Islet precursor cell (in vitro differentiated cells): ENCODE measurements around the gene DNAAF3.
"Not testable (repeated sequence)": the region's sequence is repeated elsewhere in the genome, so short reads cannot be mapped to it uniquely, and the experiment has no call there.

Experiments
- DNase-seq: peaks from one replicate; pipeline ENCODE4 v3.0.0-alpha.2; 2018

The DNAAF3 gene

GRCh38 chr19:55175117-55175867 lies 8.9 kb upstream of the DNAAF3 start:
- DNase-seq = no peak

- no peak for DNase-seq
Observed at GRCh38 chr19:55174425-55175116, 8.2 kb upstream of the DNAAF3 start.

- DNase-seq = peak; percentile 89
Observed at GRCh38 chr19:55173714-55174409, 7.4 kb upstream of the DNAAF3 start.

DNA sequence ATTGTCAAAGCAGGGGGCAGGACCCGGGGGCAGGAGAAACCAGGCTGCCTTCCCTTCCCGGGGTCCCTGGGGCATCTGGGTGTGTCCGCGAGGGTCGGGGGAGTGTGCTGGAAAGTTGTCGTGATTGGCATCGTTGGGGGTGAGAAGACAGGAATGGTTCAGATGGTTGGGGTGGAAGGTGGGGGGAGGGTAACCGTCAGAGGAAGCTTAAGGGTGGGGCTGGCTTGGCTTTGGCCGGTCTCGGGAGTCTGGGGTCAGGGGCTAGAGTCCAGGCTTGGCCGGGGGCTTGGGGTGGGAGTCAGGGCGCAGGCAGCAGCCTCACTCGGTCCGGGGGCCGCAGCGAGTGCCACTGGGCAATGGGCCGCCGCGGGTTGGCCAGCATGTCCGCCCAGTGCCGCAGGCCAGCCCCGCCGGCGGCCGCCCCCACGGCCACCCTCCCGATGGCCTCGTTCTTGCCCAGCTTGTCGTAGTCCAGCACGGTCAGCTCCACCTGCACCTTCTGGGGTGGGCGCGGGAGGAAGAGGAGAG lies 6.8 kb upstream of the DNAAF3 start:
- no peak for DNase-seq

DNA sequence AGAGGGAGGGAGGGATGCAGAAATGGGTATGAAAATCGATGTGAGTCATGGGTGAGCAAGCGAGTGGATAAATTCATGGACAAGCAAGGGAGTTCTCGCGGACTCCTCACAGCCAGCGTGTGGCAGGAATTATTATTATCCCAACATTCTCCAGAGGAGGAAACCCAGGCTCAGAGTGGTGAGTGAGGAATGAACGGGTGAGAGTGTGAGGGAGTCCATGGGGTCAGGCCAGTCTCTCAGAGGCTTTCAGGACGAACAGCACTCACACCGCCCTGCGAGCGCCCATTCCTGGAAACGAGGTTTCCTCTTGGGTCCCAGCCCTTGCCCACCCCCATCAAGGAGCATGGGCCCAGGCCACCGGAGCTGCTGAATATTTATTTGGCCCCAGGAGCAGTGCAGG lies 6.3 kb upstream of the DNAAF3 start:
- peak; percentile 60 for DNase-seq

DNA sequence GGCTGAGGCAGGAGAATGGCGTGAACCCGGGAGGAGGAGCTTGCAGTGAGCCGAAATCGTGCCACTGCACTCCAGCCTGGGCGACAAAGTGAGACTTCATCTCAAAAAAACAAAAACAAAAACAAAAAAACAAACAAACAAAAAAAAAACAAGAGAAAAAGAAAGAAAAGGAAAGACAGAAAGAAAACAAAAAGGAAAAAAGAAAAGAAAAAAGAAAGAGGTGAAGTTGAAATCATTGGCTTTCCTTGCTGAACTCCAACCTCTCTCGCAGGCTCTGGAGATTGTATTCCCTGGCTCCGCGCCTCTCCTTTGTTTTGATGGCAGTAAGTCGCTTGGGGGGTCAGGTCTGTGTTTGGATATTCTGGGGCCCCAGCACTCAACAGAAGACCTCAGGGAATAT lies 5.9 kb upstream of the DNAAF3 start:
- DNase-seq = not testable (repeated sequence)

- DNase-seq = no peak
Observed at GRCh38 chr19:55171440-55171839, 5.0 kb upstream of the DNAAF3 start.

DNA sequence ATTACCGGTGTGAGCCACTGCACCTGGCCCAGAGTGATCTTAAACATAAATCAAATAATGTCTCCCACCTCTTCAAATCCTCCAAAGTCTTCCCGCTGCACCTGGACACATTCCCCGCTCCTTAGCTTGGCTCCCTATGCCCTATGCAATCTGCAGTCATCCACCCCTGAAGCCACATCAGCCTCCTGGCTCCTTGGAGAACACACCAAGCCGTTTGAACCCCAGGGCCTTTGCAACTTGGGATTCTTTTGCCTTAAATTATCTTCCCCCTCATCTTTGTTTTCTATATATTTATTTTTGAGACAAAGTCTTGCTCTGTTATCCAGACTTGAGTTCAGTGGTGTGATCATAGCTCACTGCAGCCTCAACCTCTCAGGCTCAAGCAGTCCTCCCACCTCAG lies 2.7 kb upstream of the DNAAF3 start:
- no peak for DNase-seq

GRCh38 chr19:55165952-55166529 lies 372 bp downstream of the DNAAF3 start:
- peak; percentile 91 for DNase-seq

GRCh38 chr19:55161571-55162322 lies 4.7 kb downstream of the DNAAF3 start:
- DNase-seq = no peak

- no peak for DNase-seq
Observed at GRCh38 chr19:55160986-55161365, 5.4 kb downstream of the DNAAF3 start.

GRCh38 chr19:55160128-55160985 lies 6.1 kb downstream of the DNAAF3 start:
- DNase-seq = peak; percentile 97

GRCh38 chr19:55158848-55159749 lies 7.3 kb downstream of the DNAAF3 start:
- peak; percentile 77 for DNase-seq

DNA sequence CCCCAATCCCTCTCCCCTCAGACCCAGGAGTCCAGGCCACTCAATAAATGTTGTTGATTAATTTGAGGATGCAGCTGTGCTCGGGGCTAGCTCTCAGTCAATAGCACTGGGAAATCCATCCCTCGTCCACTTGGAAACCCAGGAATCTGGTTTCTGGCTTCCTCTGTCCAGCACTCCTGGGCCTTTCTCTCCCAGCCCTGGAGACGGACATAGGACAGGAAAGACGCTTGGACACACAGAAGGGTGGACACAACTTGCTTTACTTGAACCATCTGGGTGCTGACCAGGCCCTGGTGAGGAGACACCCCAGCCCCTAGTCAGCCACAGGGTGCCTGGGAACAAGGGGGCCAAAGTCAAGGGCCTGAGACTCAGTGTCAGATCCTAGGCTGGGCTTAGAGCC lies 8.0 kb downstream of the DNAAF3 start:
- no peak for DNase-seq

GRCh38 chr19:55157064-55157908 lies 9.1 kb downstream of the DNAAF3 start, which contains the start of gene TNNI3:
TSS of gene TNNI3 (minus strand) at chr19:55157732. CDS start at chr19:55157589, 143 bp downstream.
- DNase-seq = no peak

GRCh38 chr19:55156202-55157063 lies 10.0 kb downstream of the DNAAF3 start:
- peak; percentile 92 for DNase-seq

DNA sequence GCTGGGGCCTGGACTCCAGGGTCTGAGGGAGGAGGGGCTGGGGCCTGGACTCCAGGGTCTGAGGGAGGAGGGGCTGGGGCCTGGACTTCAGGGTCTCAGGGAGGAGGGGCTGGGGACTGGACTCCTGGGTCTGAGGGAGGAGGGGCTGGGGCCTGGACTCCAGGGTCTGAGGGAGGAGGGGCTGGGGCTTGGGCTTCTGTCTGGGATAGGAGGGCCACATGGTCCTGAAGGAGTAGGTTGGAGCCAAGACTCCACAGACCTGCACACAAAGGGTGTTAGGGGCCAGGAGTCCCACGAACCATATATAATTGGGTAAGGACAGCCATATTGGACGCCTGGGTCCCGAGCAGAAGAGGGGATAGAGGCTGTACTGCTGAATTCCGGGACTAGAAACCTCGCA lies 10.6 kb downstream of the DNAAF3 start:
- not testable (repeated sequence) for DNase-seq

DNA sequence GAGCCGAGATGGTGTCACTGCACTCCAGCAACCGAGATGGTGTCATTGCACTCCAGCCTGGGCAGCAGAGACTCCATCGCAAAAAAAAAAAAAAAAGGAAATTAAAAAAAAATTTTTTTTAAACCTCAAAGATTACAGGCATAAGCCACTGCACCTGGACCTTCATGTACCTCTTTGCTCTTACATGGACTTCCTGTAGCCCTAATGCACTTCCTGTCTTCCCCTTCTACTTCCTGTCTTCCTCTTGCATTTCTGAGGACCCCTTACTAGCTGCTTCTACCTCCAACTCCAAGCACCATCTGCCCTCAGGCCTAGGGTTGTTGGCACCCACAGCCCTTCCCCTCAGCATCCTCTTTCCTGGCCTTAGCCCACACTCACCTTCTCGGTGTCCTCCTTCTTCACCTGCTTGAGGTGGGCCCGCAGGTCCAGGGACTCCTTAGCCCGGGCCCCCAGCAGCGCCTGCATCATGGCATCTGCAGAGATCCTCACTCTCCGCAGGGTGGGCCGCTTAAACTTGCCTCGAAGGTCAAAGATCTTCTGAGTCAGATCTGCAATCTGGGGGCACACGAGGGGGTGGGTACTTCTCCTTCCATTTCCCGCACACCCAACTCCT lies 12.7 kb downstream of the DNAAF3 start:
- DNase-seq = no peak
